HEK293 (cell line): ENCODE results near the gene ACTR3C.
A peak's percentile ranks its signal among the peaks of the same experiment; 100 is the strongest.

Experiments used
- CTCF ChIA-PET: fragments of 350-600 bp; formaldehyde crosslinking; extraction: SDS; loops from one replicate; lab custom pipeline; 2021; ENCODE audit warnings: antibody characterized with exemption; lab: Yijun Ruan, JAX
- POLR2A ChIA-PET: fragments of 300-600 bp; formaldehyde crosslinking; extraction: SDS; loops from one replicate; lab custom pipeline; 2020; ENCODE audit warnings: antibody characterized with exemption, inconsistent platforms; lab: Yijun Ruan, JAX
- H3K27ac ChIP-seq: fragments of 200-500 bp; sonication (Bioruptor generic); 2 replicates; pipeline ENCODE4 v1.5.1; 2014; ENCODE audit warnings: low read depth, low read length, control low read depth, inconsistent platforms; ENCODE audit errors: extremely low read depth
- H3K36me3 ChIP-seq, 2 experiments: fragments of 200-500 bp in 1 of 2; sonication (Bioruptor generic) in 1 of 2; 1 replicate in 1 of 2; 2 replicates in 1 of 2; pipeline ENCODE4 v1.5.1; 2014 to 2017; ENCODE audit warnings: inconsistent platforms in 2 of 2, low read length in 2 of 2; ENCODE audit not compliant: control insufficient read depth in 2 of 2, insufficient read depth in 1 of 2
- H3K4me1 ChIP-seq: fragments of 200-500 bp; sonication (Bioruptor generic); 2 replicates; pipeline ENCODE4 v1.5.1; 2014; ENCODE audit warnings: mild to moderate bottlenecking, low read length, inconsistent platforms; ENCODE audit not compliant: control insufficient read depth, insufficient read depth
- H3K4me3 ChIP-seq: 2 replicates; pipeline ENCODE4 v1.5.1; 2011; ENCODE audit warnings: low read depth, mild to moderate bottlenecking, control low read depth, low read length, moderate library complexity
- H3K9me3 ChIP-seq: fragments of 200-500 bp; sonication (Bioruptor generic); 2 replicates; pipeline ENCODE4 v1.5.1; 2014; ENCODE audit warnings: low read depth, low read length, inconsistent platforms; ENCODE audit not compliant: control insufficient read depth, insufficient read depth
- IKZF3 ChIP-seq: fragments of 450-650 bp; IDR thresholded peaks from 2 replicates; pipeline ENCODE4 v1.5.0; 2018; ENCODE audit warnings: missing biosample characterization, mild to moderate bottlenecking, missing genetic modification characterization, moderate library complexity
- KLF17 ChIP-seq: fragments of 450-650 bp; formaldehyde crosslinking; IDR thresholded peaks from 2 replicates; pipeline ENCODE4 v1.5.1; 2016; ENCODE audit warnings: missing biosample characterization, missing genetic modification characterization
- KLF7 ChIP-seq: fragments of 450-650 bp; formaldehyde crosslinking; IDR thresholded peaks from 2 replicates; pipeline ENCODE4 v1.5.1; 2016; ENCODE audit warnings: missing biosample characterization, missing genetic modification characterization, borderline replicate concordance
- OSR2 ChIP-seq: fragments of 450-650 bp; formaldehyde crosslinking; IDR thresholded peaks from 2 replicates; pipeline ENCODE4 v1.5.1; 2016; ENCODE audit warnings: missing biosample characterization, missing genetic modification characterization
- REPIN1 ChIP-seq: fragments of 450-650 bp; formaldehyde crosslinking; IDR thresholded peaks from 2 replicates; pipeline ENCODE4 v1.5.1; 2017; ENCODE audit warnings: missing biosample characterization, missing genetic modification characterization, low read depth
- TSHZ1 ChIP-seq: fragments of 450-650 bp; formaldehyde crosslinking; IDR thresholded peaks from 2 replicates; pipeline ENCODE4 v1.5.1; 2016; ENCODE audit warnings: missing biosample characterization, missing genetic modification characterization, borderline replicate concordance
- ZBTB11 ChIP-seq: fragments of 450-650 bp; formaldehyde crosslinking; conservative IDR thresholded peaks from 2 replicates; pipeline ENCODE4 v1.5.1; 2016; ENCODE audit warnings: low read depth, missing biosample characterization, missing genetic modification characterization
- ZBTB26 ChIP-seq: fragments of 450-650 bp; formaldehyde crosslinking; optimal IDR thresholded peaks from 2 replicates; pipeline ENCODE3; 2016; ENCODE audit warnings: missing biosample characterization, mild to moderate bottlenecking, missing genetic modification characterization
- ZBTB44 ChIP-seq: fragments of 450-650 bp; IDR thresholded peaks from 2 replicates; pipeline ENCODE4 v1.5.1; 2018; ENCODE audit warnings: missing biosample characterization, mild to moderate bottlenecking, missing genetic modification characterization
- ZNF148 ChIP-seq: fragments of 450-650 bp; formaldehyde crosslinking; IDR thresholded peaks from 2 replicates; pipeline ENCODE4 v1.5.0; 2017; ENCODE audit warnings: missing biosample characterization, missing genetic modification characterization, borderline replicate concordance
- ZNF239 ChIP-seq: fragments of 450-650 bp; formaldehyde crosslinking; IDR thresholded peaks from 2 replicates; pipeline ENCODE4 v1.5.1; 2016; ENCODE audit warnings: missing biosample characterization, missing genetic modification characterization
- ZNF274 ChIP-seq, 2 experiments: fragments of 200-500 bp in 1 of 2; fragments of 450-650 bp in 1 of 2; sonication (Bioruptor generic) in 1 of 2; formaldehyde crosslinking in 1 of 2; IDR thresholded peaks; 2 replicates each; pipeline versions ENCODE4 v1.5.1 to v1.6.1; 2014 to 2016; ENCODE audit warnings: borderline replicate concordance in 1 of 2, inconsistent platforms in 1 of 2, low read length in 1 of 2, missing biosample characterization in 1 of 2, missing genetic modification characterization in 1 of 2
- ZNF362 ChIP-seq: fragments of 450-650 bp; formaldehyde crosslinking; IDR thresholded peaks from 2 replicates; pipeline ENCODE4 v1.5.1; 2016; ENCODE audit warnings: missing biosample characterization, missing genetic modification characterization
- ZNF394 ChIP-seq: fragments of 450-650 bp; formaldehyde crosslinking; IDR thresholded peaks from 2 replicates; pipeline ENCODE4 v1.5.1; 2016; ENCODE audit warnings: missing biosample characterization, missing genetic modification characterization, mild to moderate bottlenecking, moderate library complexity, borderline replicate concordance
- ZNF549 ChIP-seq: fragments of 450-650 bp; IDR thresholded peaks from 2 replicates; pipeline ENCODE4 v1.5.1; 2018; ENCODE audit warnings: missing biosample characterization, missing genetic modification characterization, mild to moderate bottlenecking, inconsistent platforms, moderate library complexity
- ZNF600 ChIP-seq: fragments of 450-650 bp; formaldehyde crosslinking; IDR thresholded peaks from 2 replicates; pipeline ENCODE4 v1.5.1; 2016; ENCODE audit warnings: missing biosample characterization, missing genetic modification characterization
- ZNF654 ChIP-seq: fragments of 450-650 bp; formaldehyde crosslinking; IDR thresholded peaks from 2 replicates; pipeline ENCODE4 v1.5.1; 2016; ENCODE audit warnings: low read depth, missing biosample characterization, missing genetic modification characterization
- ZNF76 ChIP-seq: fragments of 450-650 bp; formaldehyde crosslinking; IDR thresholded peaks from 2 replicates; pipeline ENCODE4; 2016; ENCODE audit warnings: low read depth, missing biosample characterization, missing genetic modification characterization, borderline replicate concordance
- ZSCAN16 ChIP-seq: fragments of 450-650 bp; formaldehyde crosslinking; IDR thresholded peaks from 2 replicates; pipeline ENCODE4 v1.5.1; 2016; ENCODE audit warnings: missing biosample characterization, missing genetic modification characterization

The ACTR3C gene

GRCh38 chr7:150357771-150358427, 34.6 kb upstream of the ACTR3C start (continued):
- TF ChIP-seq ZBTB26 (no peak), ZNF549 (no peak), ZNF76 (tag by site-specific recombination) (no peak), ZNF362 (tag by site-specific recombination) (0 out of 2 replicates have a peak, but pooled peaks have one; percentile 83), TSHZ1 (tag by site-specific recombination) (no peak), ZNF654 (tag by site-specific recombination) (no peak), ZNF239 (tag by site-specific recombination) (no peak), KLF7 (no peak), REPIN1 (tag by site-specific recombination) (no peak), ZSCAN16 (tag by site-specific recombination) (no peak), IKZF3 (tag by site-specific recombination) (peak; percentile 56; the same call in 1 of the 2 replicates), ZNF148 (tag by site-specific recombination) (no peak), KLF17 (no peak), ZNF274 (IDR thresholded peaks at IDR 0.05; ENCODE audit: low read length) (no peak), ZNF274 (tag by site-specific recombination; IDR thresholded peaks at IDR 0.05; ENCODE audit: borderline replicate concordance) (no peak)

- no peak overlapping the region for H3K27ac ChIP-seq
- TF ChIP-seq ZNF394 (tag by site-specific recombination) = no peak
- 0 out of 2 replicates have a peak, but pooled peaks have one; percentile 13 for TF ChIP-seq ZNF600 (tag by site-specific recombination)
- TF ChIP-seq ZBTB44 (tag by site-specific recombination) = 0 out of 2 replicates have a peak, but pooled peaks have one; percentile 23
- no peak for TF ChIP-seq ZBTB11 (tag by site-specific recombination)
- peak; percentile 86 for TF ChIP-seq OSR2 (tag by site-specific recombination)
Observed at GRCh38 chr7:150357270-150357669, 33.9 kb upstream of the ACTR3C start.

More at GRCh38 chr7:150357270-150357669, 33.9 kb upstream of the ACTR3C start:
- Histone ChIP-seq H3K4me1 (no peaks in the 10 kb centered on the region), H3K9me3 (no peaks in the 10 kb centered on the region), H3K36me3 (no peaks in the 10 kb centered on the region), H3K4me3 (no peak overlapping the region)
- ChIA-PET POLR2A (no interaction called here), CTCF (interaction anchor here (0.5 to 2.7 kb wide), 6 partner anchors 8 to 70 kb away, joined by 3 to 11 read pairs (median 4); no protein-coding TSS in a partner anchor)
